Large intestine (tissue), 3 donors: ENCODE measurements around the gene ZDHHC19. TPM values are rescaled to one million over a fixed set of nuclear protein-coding genes. Genes with fewer than 3 reads are reported as not detected.
"Not testable (repeated sequence)": the region's sequence is repeated elsewhere in the genome, so short reads cannot be mapped to it uniquely, and the experiment has no call there.

Source experiments
- DNase-seq, 2 donors: peaks; one replicate each; pipeline versions ENCODE4 v3.0.0 to v3.0.0-alpha.2; 2013
- H3K27ac ChIP-seq: one replicate; pipeline ENCODE4 v1.5.1; 2013; ENCODE audit warnings: low read length
- H3K27me3 ChIP-seq: 2 replicates; pipeline ENCODE4 v1.6.1; 2013; ENCODE audit warnings: low read length; ENCODE audit not compliant: control insufficient read depth, insufficient read depth
- H3K36me3 ChIP-seq: 2 replicates; pipeline ENCODE4 v1.6.1; 2013; ENCODE audit warnings: low read length; ENCODE audit not compliant: control insufficient read depth, insufficient read depth
- H3K4me1 ChIP-seq: one replicate; pipeline ENCODE4 v1.6.1; 2013; ENCODE audit warnings: low read length; ENCODE audit not compliant: control insufficient read depth, insufficient read depth
- H3K4me3 ChIP-seq: one replicate; pipeline ENCODE4 v1.5.1; 2013; ENCODE audit warnings: low read length
- H3K9me3 ChIP-seq: one replicate; pipeline ENCODE4 v1.6.1; 2013; ENCODE audit warnings: mild to moderate bottlenecking, low read depth, low read length, moderate library complexity; ENCODE audit not compliant: control insufficient read depth
- WGBS: methylation state at CpG from one replicate; pipeline ENCODE4 v1.1.5; 2013; ENCODE audit warnings: low lambda C conversion rate; ENCODE audit not compliant: insufficient coverage; 5-methylcytosine and 5-hydroxymethylcytosine counted together
- polyA plus RNA-seq: library from polyadenylated mRNA; unstranded; fragments of 120-200 nt; gene quantifications from one replicate; pipeline ENCODE4 v1.2.1, GENCODE V29; 2013

ZDHHC19 gene
- polyA plus RNA-seq, 1 donor = 0.42 TPM

DNA sequence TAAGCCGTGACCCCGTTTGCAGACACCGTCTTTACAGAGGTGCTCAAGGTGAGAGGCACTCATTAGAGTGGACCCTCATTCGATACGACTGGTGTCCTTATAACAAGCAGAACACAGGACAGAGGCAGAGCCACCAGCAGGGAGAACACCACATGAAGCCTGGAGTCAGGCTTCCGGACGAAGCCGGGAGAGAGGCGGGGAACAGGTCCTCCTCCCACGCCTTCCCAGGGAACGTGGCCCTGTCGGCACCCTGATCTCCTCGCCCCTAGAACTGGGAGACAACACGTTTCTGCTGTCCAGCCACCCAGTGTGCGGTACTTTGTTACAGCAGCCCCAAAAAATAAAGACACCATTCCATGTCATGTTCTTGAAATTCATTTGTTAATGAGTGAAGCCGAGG lies 33.6 kb downstream of the ZDHHC19 start:
- Histone ChIP-seq H3K27me3 (no peaks in the 10 kb centered on the region), H3K9me3 (no peaks in the 10 kb centered on the region), H3K4me3 (no peak overlapping the region), H3K4me1 (peaks cover 26% of the 10 kb centered on the region), H3K27ac (peak overlapping the region; percentile 68), H3K36me3 (no peaks in the 10 kb centered on the region)
- DNase-seq = peak in 1 of 2 donors; percentile 43
- 0% methylated on average over 1 of the region's 16 CpGs for WGBS

DNA sequence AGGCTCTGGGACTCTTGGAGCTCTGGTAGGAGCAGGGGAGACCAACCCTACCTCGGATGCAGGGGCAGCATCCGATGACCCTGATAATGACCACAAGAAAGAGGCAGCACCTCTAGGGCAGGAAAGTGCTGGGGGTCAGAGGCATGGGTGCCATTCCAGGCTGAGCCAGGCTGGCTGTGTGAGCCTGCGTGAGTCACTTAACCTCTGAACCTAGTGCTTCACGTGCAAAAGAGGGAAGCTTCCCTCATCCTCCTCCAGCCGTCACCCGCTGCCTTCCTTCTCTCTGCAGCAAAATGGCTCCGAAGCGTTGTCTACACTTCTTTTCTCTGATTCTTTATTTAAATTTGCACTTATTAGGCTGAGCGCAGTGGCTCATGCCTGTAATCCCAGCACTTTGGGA lies 35.5 kb downstream of the ZDHHC19 start:
- WGBS = 95% methylated on average over 4 of the region's 9 CpGs
- H3K27me3 ChIP-seq = no peaks in the 10 kb centered on the region
- H3K4me3 ChIP-seq = no peak overlapping the region
- no peak for DNase-seq
- no peak overlapping the region for H3K27ac ChIP-seq
- peaks cover 26% of the 10 kb centered on the region for H3K4me1 ChIP-seq
- no peaks in the 10 kb centered on the region for H3K36me3 ChIP-seq
- H3K9me3 ChIP-seq = no peaks in the 10 kb centered on the region

DNA sequence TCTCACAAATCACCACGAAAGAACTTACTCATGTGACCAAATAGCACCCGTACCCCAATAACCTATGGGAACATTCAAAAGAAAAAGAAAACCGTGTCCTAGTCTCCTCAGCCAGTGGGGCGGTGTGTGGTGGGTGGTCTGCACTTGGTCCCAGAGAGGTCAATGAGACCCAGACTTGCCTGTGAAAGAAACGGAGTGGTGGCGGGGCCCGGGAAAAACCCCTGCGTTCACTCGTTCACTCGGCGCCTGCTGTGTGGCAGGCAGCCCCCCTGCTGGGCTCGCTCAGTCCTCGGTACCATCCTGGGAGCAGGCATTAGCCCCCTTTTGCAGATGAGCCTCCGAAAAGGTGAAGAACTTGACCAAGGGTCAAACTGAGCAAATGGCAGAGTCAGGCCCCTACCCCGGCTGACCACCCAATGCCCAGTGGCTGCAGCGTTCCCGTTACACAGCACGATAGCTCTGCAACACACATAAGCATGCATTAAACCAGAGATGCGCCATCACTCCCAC lies 36.0 kb downstream of the ZDHHC19 start:
- Histone ChIP-seq H3K4me3 (no peak overlapping the region), H3K27ac (no peak overlapping the region), H3K27me3 (no peaks in the 10 kb centered on the region), H3K9me3 (no peaks in the 10 kb centered on the region), H3K36me3 (no peaks in the 10 kb centered on the region), H3K4me1 (peaks cover 26% of the 10 kb centered on the region)
- no peak for DNase-seq
- WGBS = no CpG with 5 or more reads among the region's 19 CpGs

DNA sequence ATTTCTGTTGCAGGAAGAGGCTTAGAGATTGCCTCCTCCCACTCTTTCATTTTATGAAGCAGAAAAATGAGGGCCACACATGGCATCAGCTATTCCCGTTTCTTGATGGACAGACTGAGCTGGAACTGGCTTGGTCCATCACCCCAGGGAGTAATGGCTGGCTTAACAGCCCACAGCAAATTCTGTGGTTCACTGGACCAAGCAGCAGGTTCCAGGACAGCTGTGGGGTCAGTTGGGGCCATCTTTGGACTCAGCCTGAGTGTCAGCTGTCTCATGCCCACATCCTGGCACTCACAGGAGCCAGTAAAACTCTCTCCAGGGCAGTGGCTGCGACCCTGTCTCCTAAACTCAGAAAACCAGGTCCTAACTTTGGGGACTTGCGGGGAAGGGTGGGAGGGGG lies 36.5 kb downstream of the ZDHHC19 start:
- Histone ChIP-seq H3K27me3 (no peaks in the 10 kb centered on the region), H3K4me1 (peaks cover 20% of the 10 kb centered on the region), H3K4me3 (no peak overlapping the region), H3K27ac (no peak overlapping the region), H3K36me3 (no peaks in the 10 kb centered on the region), H3K9me3 (no peaks in the 10 kb centered on the region)
- DNase-seq = no peak
- no CpG with 5 or more reads among the region's 3 CpGs for WGBS

DNA sequence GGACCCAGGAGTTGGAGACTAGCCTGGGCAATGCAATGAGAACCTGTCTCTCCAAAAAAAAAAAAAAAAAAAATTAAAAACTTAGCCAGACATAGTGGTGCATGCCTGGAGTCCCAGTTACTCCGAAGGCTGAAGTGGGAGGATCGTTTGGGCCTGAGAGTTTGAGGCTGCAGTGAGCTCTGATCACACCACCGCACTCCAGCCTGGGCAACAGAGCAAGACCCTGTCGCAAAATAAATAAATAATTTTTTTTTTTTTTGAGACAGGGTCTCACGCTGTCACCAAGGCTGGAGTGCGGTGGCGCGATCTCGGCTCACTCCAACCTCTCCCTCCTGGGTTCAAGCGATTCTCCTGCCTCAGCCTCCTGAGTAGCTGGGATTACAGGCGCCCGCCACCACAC lies 40.9 kb downstream of the ZDHHC19 start:
- not testable (repeated sequence) for H3K27ac ChIP-seq, H3K27me3 ChIP-seq, H3K4me3 ChIP-seq, H3K9me3 ChIP-seq, H3K4me1 ChIP-seq, DNase-seq, H3K36me3 ChIP-seq
- WGBS = no CpG with 5 or more reads among the region's 12 CpGs

DNA sequence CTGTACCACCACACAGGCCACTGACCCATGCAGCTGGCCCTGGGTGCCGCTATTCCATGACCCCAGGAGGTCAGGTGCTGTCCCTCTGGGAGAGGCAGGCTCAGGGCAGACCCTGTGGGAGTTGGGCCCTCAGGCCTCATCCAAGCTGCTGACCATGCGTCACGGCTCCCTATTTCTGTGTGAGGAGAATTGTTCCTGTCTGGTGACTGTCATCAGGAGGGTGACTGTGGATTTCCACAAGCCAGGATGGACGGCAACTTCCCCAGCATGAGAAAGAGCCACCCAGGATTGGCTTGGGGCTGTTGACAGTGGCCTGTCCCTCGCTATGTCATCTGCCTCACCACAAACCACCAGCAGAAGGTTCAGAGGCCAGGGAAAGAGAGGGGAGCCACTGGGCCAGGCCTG lies 41.4 kb downstream of the ZDHHC19 start:
- H3K27ac ChIP-seq = no peak overlapping the region
- WGBS = no CpG with 5 or more reads among the region's 5 CpGs

DNA sequence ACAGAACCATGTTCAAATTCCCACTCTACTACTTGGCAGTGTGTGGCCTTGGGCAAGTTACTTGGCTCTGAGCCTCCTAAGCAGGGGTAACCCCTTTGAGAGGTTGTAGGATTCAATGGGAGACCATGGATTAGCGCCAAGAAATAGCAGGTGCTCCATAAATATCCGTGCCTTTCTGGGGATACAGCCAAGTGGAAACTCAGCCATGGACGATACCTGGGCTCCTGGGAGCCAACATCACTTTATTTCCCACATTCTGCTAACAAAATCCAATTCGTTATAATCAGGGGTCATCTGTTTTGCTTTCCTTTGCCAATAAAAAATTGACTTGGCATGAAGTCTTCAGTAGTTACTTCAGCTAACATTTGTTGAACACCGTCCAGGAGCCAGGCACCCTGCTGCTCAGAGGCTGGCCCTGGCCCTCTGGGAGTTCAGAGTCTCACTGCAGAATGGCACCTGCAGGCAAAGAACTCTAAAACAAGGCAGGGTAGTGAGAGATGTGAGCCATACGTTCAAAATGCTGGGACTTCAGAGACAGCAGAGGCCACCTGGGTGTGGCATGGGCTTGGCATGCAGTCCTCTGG lies 42.3 kb downstream of the ZDHHC19 start:
- no CpG with 5 or more reads among the region's 6 CpGs for WGBS
- H3K9me3 ChIP-seq = no peaks in the 10 kb centered on the region
- H3K4me3 ChIP-seq = no peak overlapping the region
- no peaks in the 10 kb centered on the region for H3K27me3 ChIP-seq
- H3K4me1 ChIP-seq = peaks cover 7% of the 10 kb centered on the region
- no peak overlapping the region for H3K27ac ChIP-seq
- no peak for DNase-seq
- no peaks in the 10 kb centered on the region for H3K36me3 ChIP-seq

More for the DNA sequence above, 41.4 kb downstream of the ZDHHC19 start:
- Histone ChIP-seq H3K4me1 (no peaks in the 10 kb centered on the region), H3K27me3 (no peaks in the 10 kb centered on the region), H3K4me3 (no peak overlapping the region), H3K36me3 (no peaks in the 10 kb centered on the region), H3K9me3 (no peaks in the 10 kb centered on the region)
- DNase-seq = no peak

DNA sequence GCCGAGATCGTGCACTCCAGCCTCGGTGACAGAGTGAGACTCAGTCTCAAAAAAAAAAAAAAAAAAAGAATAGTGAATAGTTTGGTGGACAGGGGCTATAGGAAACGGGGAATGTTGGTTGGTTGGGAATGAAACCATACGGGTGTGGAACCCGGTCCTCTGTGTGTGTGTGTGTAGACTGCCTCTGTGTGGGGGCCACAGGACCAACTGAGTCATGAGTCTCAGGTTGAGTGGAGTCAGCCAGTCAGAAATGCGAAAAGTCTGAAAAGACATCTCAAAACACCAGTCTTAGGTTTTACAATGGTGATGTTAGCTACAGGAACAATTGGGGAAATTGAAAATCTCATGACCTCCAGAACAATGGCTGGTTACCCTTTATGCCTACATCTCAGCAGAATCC lies 44.5 kb downstream of the ZDHHC19 start:
- H3K27ac ChIP-seq = no peak overlapping the region
- no peak overlapping the region for H3K4me3 ChIP-seq
- no CpG with 5 or more reads among the region's 7 CpGs for WGBS
- H3K27me3 ChIP-seq = no peaks in the 10 kb centered on the region
- peaks cover 19% of the 10 kb centered on the region for H3K4me1 ChIP-seq
- no peaks in the 10 kb centered on the region for H3K36me3 ChIP-seq
- DNase-seq = no peak
- no peaks in the 10 kb centered on the region for H3K9me3 ChIP-seq

DNA sequence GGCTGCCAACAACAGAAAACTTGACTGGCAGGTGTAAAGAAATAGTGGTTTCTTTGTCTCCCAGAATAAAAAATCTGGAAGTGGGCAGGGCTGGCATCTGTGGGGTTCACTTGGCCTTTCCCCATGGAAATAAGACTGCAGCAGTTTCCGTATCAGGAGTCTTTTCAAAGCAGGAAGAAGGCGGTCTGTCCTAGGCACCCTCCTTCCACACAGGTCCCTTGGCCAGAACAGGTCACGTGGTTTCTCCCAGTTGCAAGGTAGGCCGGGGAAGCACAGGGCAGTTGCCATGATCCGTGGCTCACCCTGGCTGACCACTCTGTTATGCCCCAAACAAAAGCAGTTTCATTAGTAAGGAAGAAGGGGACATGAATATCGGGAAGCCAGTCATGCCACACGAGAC lies 45.4 kb downstream of the ZDHHC19 start:
- no peak overlapping the region for H3K27ac ChIP-seq
- no peaks in the 10 kb centered on the region for H3K27me3 ChIP-seq
- no CpG with 5 or more reads among the region's 7 CpGs for WGBS
- no peak overlapping the region for H3K4me3 ChIP-seq
- peaks cover 20% of the 10 kb centered on the region for H3K4me1 ChIP-seq
- no peaks in the 10 kb centered on the region for H3K9me3 ChIP-seq
- no peak for DNase-seq
- no peaks in the 10 kb centered on the region for H3K36me3 ChIP-seq

DNA sequence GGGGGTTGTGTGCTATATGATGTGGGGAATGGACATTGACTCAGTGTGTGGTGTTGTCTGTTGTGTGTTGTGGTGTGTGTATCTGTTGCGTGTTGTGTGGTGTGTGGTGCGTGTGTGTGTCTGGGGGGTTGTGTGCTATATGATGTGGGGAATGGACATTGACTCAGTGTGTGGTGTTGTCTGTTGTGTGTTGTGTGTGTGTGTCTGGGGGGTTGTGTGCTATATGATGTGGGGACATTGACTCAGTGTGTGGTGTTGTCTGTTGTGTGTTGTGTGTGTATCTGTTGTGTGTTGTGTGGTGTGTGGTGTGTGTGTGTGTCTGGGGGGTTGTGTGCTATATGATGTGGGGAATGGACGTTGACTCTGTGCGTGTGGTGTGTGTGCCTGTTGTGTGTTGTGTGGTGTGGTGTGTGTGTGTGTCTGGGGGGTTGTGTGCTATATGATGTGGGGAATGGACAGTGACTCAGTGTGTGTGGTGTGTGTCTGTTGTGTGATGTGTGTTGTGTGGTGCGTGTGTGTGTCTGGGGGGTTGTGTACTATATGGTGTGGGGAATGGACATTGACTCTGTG lies 46.1 kb downstream of the ZDHHC19 start:
- H3K9me3 ChIP-seq, H3K27ac ChIP-seq, H3K36me3 ChIP-seq, H3K4me3 ChIP-seq, H3K27me3 ChIP-seq, DNase-seq: not testable (repeated sequence)
- no CpG with 5 or more reads among the region's 5 CpGs for WGBS
- peaks cover 28% of the 10 kb centered on the region for H3K4me1 ChIP-seq

DNA sequence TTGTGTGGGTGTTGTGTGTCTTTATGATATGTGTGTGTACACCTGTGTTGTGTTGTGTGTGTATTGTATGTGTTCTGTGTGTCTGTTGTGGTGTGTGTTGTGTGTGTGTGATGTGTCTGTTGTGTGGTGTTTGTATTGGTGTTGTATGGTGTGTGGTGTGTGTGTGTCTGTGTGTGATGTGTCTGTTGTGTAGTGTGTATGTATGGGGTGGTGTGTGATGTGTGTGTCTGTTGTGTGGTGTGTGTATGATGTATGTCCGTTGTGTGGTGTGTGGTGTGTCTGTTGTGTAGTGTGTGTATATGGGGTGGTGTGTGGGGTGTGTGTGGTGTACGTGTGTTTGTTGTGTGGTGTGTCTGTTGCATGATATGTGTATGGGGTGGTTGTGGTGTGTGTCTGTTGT lies 46.6 kb downstream of the ZDHHC19 start:
- peaks cover 33% of the 10 kb centered on the region for H3K4me1 ChIP-seq
- H3K9me3 ChIP-seq = no peaks in the 10 kb centered on the region
- H3K36me3 ChIP-seq = no peaks in the 10 kb centered on the region
- H3K27ac ChIP-seq = no peak overlapping the region
- peak in 1 of 2 donors; percentile 11 for DNase-seq
- no CpG with 5 or more reads among the region's 2 CpGs for WGBS
- H3K27me3 ChIP-seq = no peaks in the 10 kb centered on the region
- H3K4me3 ChIP-seq = no peak overlapping the region
